GM23338 (cell line): ENCODE data around the gene TARBP1. TPM values are rescaled to one million over a fixed set of nuclear protein-coding genes. Genes with fewer than 3 reads are reported as not detected.
A peak's percentile ranks its signal among the peaks of the same experiment; 100 is the strongest.

ENCODE experiments used
- ATAC-seq: fragments of 200-7000 bp; cut with Tn5 transposase; 3 replicates; pipeline ENCODE4 v1.9.1; 2020
- DNase-seq: peaks from one replicate; pipeline ENCODE4 v3.0.0-alpha.2; 2015; ENCODE audit warnings: low spot score
- H2AFZ ChIP-seq: fragments of 200-600 bp; sonication (generic); 2 replicates; pipeline ENCODE4 v1.8.0; 2016; ENCODE audit warnings: antibody characterized with exemption, mild to moderate bottlenecking, moderate library complexity
- H3F3A ChIP-seq: fragments of 200-600 bp; sonication (generic); replicated peaks from 2 replicates; pipeline ENCODE4 v1.8.0; 2017; ENCODE audit warnings: antibody characterized with exemption, mixed run types, low read depth
- H3K27ac ChIP-seq: fragments of 200-600 bp; sonication (generic); 2 replicates; pipeline ENCODE4 v1.6.1; 2016; ENCODE audit warnings: low read depth
- H3K27me3 ChIP-seq: fragments of 200-600 bp; sonication (generic); 2 replicates; pipeline ENCODE4 v1.8.0; 2016; ENCODE audit warnings: mild to moderate bottlenecking, mixed run types, moderate library complexity; ENCODE audit not compliant: insufficient read depth
- H3K36me3 ChIP-seq: fragments of 200-600 bp; sonication (generic); 2 replicates; pipeline ENCODE4 v1.8.0; 2016; ENCODE audit warnings: mild to moderate bottlenecking; ENCODE audit not compliant: insufficient read depth
- H3K4me1 ChIP-seq: fragments of 200-600 bp; sonication (generic); 2 replicates; pipeline ENCODE4 v1.8.0; 2016; ENCODE audit warnings: mild to moderate bottlenecking, moderate library complexity; ENCODE audit not compliant: insufficient read depth
- H3K4me2 ChIP-seq: fragments of 200-600 bp; sonication (generic); 2 replicates; pipeline ENCODE4 v1.7.1; 2017; ENCODE audit warnings: mixed run types
- H3K4me3 ChIP-seq: fragments of 200-600 bp; sonication (generic); 2 replicates; pipeline ENCODE4 v1.6.1; 2016; ENCODE audit warnings: mixed run types
- H3K79me2 ChIP-seq: fragments of 200-600 bp; sonication (generic); replicated peaks from 2 replicates; pipeline ENCODE4 v1.8.0; 2017; ENCODE audit warnings: mild to moderate bottlenecking; ENCODE audit not compliant: insufficient read depth
- H3K9me2 ChIP-seq: fragments of 200-600 bp; sonication (generic); 2 replicates; pipeline ENCODE4 v1.8.0; 2017; ENCODE audit not compliant: insufficient read depth
- H4K20me1 ChIP-seq: fragments of 200-600 bp; sonication (generic); replicated peaks from 2 replicates; pipeline ENCODE4 v1.8.0; 2017; ENCODE audit warnings: mild to moderate bottlenecking; ENCODE audit not compliant: insufficient read depth
- H3K27ac Mint-ChIP-seq: 2 replicates; pipeline ENCODE4 v1.8.0; 2020; ENCODE audit warnings: inconsistent platforms, mild to moderate bottlenecking, moderate library complexity, mixed read lengths
- H3K27me3 Mint-ChIP-seq: 3 replicates; pipeline ENCODE4 v1.8.0; 2022; ENCODE audit warnings: low read depth, mild to moderate bottlenecking, moderate library complexity, mixed read lengths, inconsistent platforms; ENCODE audit not compliant: insufficient read depth, poor library complexity
- H3K36me3 Mint-ChIP-seq: 3 replicates; pipeline ENCODE4 v1.8.0; 2021; ENCODE audit warnings: low read depth, mild to moderate bottlenecking, inconsistent platforms, moderate library complexity, mixed read lengths
- H3K4me1 Mint-ChIP-seq: 3 replicates; pipeline ENCODE4 v1.8.0; 2020; ENCODE audit warnings: mild to moderate bottlenecking, inconsistent platforms, mixed read lengths
- H3K4me3 Mint-ChIP-seq: 3 replicates; pipeline ENCODE4 v1.8.0; 2021; ENCODE audit warnings: moderate library complexity, mild to moderate bottlenecking, inconsistent platforms, mixed read lengths
- H3K9me3 Mint-ChIP-seq: 3 replicates; pipeline ENCODE4 v1.8.0; 2020; ENCODE audit warnings: moderate library complexity, mild to moderate bottlenecking, inconsistent platforms, mixed read lengths
- CREB1 ChIP-seq: fragments of 250-450 bp; sonication (Bioruptor Pico); IDR thresholded peaks from 2 replicates; pipeline ENCODE4 v1.5.0; 2020; ENCODE audit warnings: low read depth, mild to moderate bottlenecking, moderate library complexity
- CTCF ChIP-seq, 2 experiments: fragments of 200-600 bp in 1 of 2; sonication (generic) in 1 of 2; conservative IDR thresholded peaks; 2 replicates each; pipeline versions ENCODE4 v1.5.1 to v1.6.1; 2016 to 2017; ENCODE audit warnings: antibody characterized with exemption in 2 of 2, low read depth in 2 of 2, mild to moderate bottlenecking in 2 of 2, moderate library complexity in 1 of 2
- ETS1 ChIP-seq: IDR thresholded peaks from 2 replicates; pipeline ENCODE4 v1.6.1; 2016; ENCODE audit warnings: antibody characterized with exemption
- EZH2 ChIP-seq: fragments of 200-600 bp; sonication (generic); IDR thresholded peaks from one replicate; pipeline ENCODE4 v1.8.0; 2017; ENCODE audit warnings: antibody characterized with exemption, mild to moderate bottlenecking, low read depth; ENCODE audit not compliant: unreplicated experiment
- EZH2phosphoT487 ChIP-seq: fragments of 200-600 bp; sonication (generic); IDR thresholded peaks from one replicate; pipeline ENCODE4 v1.8.1; 2018; ENCODE audit warnings: antibody characterized with exemption; ENCODE audit not compliant: unreplicated experiment
- JUNB ChIP-seq: IDR thresholded peaks from one replicate; pipeline ENCODE4 v1.6.1; 2016; ENCODE audit warnings: antibody characterized with exemption; ENCODE audit not compliant: unreplicated experiment
- NANOG ChIP-seq: IDR thresholded peaks from 2 replicates; pipeline ENCODE4 v1.6.1; 2016; ENCODE audit warnings: antibody characterized with exemption, borderline replicate concordance
- POLR2AphosphoS5 ChIP-seq: IDR thresholded peaks from 2 replicates; pipeline ENCODE4 v1.6.1; 2016; ENCODE audit warnings: antibody characterized with exemption, low read depth
- REST ChIP-seq: IDR thresholded peaks from one replicate; pipeline ENCODE4 v1.6.1; 2018; ENCODE audit warnings: antibody characterized with exemption; ENCODE audit not compliant: unreplicated experiment
- STAT1 ChIP-seq: IDR thresholded peaks from one replicate; pipeline ENCODE4 v1.6.1; 2016; ENCODE audit warnings: antibody characterized with exemption; ENCODE audit not compliant: unreplicated experiment
- ZNF114 ChIP-seq: fragments of 250-450 bp; sonication (Bioruptor Pico); IDR thresholded peaks from 2 replicates; pipeline ENCODE4 v1.5.0; 2020; ENCODE audit warnings: mild to moderate bottlenecking, moderate library complexity
- ZNF331 ChIP-seq: fragments of 250-450 bp; sonication (Bioruptor Pico); IDR thresholded peaks from 2 replicates; pipeline ENCODE4 v1.5.0; 2020; ENCODE audit warnings: low read depth, mild to moderate bottlenecking, moderate library complexity
- ZNF462 ChIP-seq: fragments of 250-450 bp; sonication (Bioruptor Pico); IDR thresholded peaks from 2 replicates; pipeline ENCODE4 v1.5.0; 2020; ENCODE audit warnings: mild to moderate bottlenecking, moderate library complexity
- polyA plus RNA-seq: library from polyadenylated mRNA; unstranded; fragments of >200 nt; fragmentation: Nextera tagmentation; extraction: Ambion mirVana; gene quantifications from 2 replicates; pipeline ENCODE4 v1.2.1, GENCODE V29; 2016
- total RNA-seq: library from RNA; depleted of rRNA; stranded (reverse); fragments of >200 nt; shearing (Covaris generic); gene quantifications from 2 replicates; pipeline ENCODE4 v1.2.3, GENCODE V29; 2014

The TARBP1 gene
- total and polyA plus RNA-seq, 2 experiments from 2014 or later = 14.9 to 18.8 TPM

GRCh38 chr1:234521836-234522235 is 42.9 kb upstream of the TARBP1 start:
- no peaks in the 10 kb centered on the region for H4K20me1 ChIP-seq
- 0 out of 2 replicates have a peak overlapping the region, but pooled peaks have one; percentile 28 for H2AFZ ChIP-seq
- TF ChIP-seq EZH2phosphoT487 (no peak), JUNB (no peak), REST (no peak), CREB1 (CRISPR knock-in tag) (no peak), ZNF462 (no peak), ZNF114 (CRISPR knock-in tag) (no peak), STAT1 (no peak), POLR2AphosphoS5 (no peak), EZH2 (no peak), ETS1 (no peak), ZNF331 (CRISPR knock-in tag) (no peak), NANOG (no peak), CTCF (conservative IDR thresholded peaks at IDR 0.05; ENCODE audit: low read depth in 2 of 2) (no peak)
- no peak overlapping the region for H3K4me3 ChIP-seq
- Mint-ChIP-seq H3K4me1 (peaks cover 3% of the 10 kb centered on the region; the same call in 2 of the 3 replicates), H3K4me3 (no peak overlapping the region), H3K9me3 (no peaks in the 10 kb centered on the region; the same call in 2 of the 3 replicates), H3K27me3 (peaks cover 2% of the 10 kb centered on the region), H3K27ac (no peak overlapping the region), H3K36me3 (no peaks in the 10 kb centered on the region)
- no peak overlapping the region for H3K27ac ChIP-seq
- no peak overlapping the region for H3K4me2 ChIP-seq
- DNase-seq (no peak), ATAC-seq (no peak)
- H3K4me1 ChIP-seq = no peaks in the 10 kb centered on the region
- H3K79me2 ChIP-seq = no peaks in the 10 kb centered on the region
- no peaks in the 10 kb centered on the region for H3K27me3 ChIP-seq
- no peaks in the 10 kb centered on the region for H3K9me2 ChIP-seq
- H3F3A ChIP-seq = no peaks in the 10 kb centered on the region
- no peaks in the 10 kb centered on the region for H3K36me3 ChIP-seq
